Measurements from ENCODE around the gene TMA7.
"Not testable (repeated sequence)": the region's sequence is repeated elsewhere in the genome, so short reads cannot be mapped to it uniquely, and the experiment has no call there.

TMA7 gene

GRCh38 chr3:48468329-48468731, 28.3 kb downstream of the TMA7 start:
- DNase-seq (ENCODE audit: low spot score), result no peak

- no peak for DNase-seq (ENCODE audit: low spot score)
Observed at GRCh38 chr3:48469046-48469915, 29.2 kb downstream of the TMA7 start.

DNA sequence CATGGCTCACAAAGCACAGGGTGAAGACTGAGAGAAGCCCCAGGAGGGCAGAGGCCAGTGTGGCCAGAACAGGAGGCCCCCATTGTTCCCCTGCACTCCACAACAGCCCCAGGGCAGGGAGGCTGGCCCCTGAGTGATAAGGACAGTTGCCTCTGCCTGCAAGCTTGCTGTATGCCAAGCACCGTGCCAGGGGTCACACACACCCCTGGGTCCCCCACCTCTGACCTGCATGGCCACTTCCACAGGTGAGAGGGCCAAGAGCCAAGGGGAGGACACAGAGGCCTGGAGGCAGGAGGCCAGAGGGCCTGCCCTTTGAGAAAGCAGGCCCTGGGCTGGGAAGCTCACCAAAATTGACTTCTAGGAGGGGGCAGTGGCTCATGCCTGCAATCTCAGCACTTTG, 30.2 kb downstream of the TMA7 start:
- DNase-seq (ENCODE audit: low spot score), result no peak

DNA sequence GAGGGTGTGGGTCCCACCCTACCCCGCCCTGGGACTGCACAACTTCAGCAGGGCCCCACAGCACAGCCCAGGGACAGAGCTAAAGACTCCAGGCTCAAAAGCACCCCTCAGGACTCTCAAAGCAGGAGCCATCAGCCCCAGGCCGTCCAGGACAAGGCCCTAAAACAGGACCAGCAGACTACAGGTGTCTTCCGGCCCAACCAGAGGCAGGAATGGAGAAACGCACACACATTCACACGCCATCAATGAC, 32.5 kb downstream of the TMA7 start:
- DNase-seq (ENCODE audit: low spot score), result no peak

GRCh38 chr3:48472923-48473616, 33.0 kb downstream of the TMA7 start:
- DNase-seq (ENCODE audit: low spot score), result peak; percentile 94

DNA sequence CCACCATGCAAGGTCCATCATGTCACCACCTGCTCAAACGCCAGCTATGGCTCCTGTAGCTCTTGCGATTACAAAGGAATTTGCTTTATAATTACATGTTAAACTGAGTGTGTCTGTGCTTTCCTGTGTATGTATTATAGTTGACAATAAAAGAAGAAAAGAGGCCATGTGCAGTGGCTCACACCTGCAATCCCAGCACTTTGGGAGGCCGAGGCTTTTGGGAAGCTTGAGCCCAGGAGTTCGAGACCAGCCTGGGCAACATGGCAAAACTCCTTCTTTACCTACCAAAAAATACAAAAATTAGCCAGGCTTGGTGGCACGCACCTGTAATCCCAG, 33.5 kb downstream of the TMA7 start:
- DNase-seq (ENCODE audit: low spot score), result no peak

GRCh38 chr3:48474031-48474430, 34.0 kb downstream of the TMA7 start:
- DNase-seq (ENCODE audit: low spot score), result not testable (repeated sequence)

GRCh38 chr3:48474619-48475018, 34.6 kb downstream of the TMA7 start:
- no peak for DNase-seq (ENCODE audit: low spot score)

DNA sequence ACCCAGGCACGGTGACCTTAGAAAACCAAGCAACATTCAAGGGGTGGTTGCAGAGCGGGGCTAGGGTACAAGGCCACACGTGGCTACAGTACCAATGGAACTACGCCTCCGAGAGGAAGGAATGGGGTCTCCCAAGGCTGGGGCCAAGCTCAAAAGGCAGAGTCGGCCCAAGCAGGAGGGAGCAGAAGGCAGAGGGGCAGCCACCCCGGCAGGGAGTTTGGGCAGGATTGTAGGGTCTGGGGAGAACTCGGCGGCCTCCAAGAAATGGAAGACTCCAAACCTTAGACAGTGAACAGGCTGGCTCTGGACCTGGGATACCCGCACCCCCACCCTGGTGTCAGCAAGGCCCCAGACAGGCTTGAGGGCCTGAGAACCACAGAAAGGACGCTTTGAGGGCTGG, 35.1 kb downstream of the TMA7 start:
- DNase-seq (ENCODE audit: low spot score), result no peak

GRCh38 chr3:48476426-48477053, 36.5 kb downstream of the TMA7 start:
- no peak for DNase-seq (ENCODE audit: low spot score)

GRCh38 chr3:48477959-48478520, 38.0 kb downstream of the TMA7 start:
- no peak for DNase-seq (ENCODE audit: low spot score)

- no peak for DNase-seq (ENCODE audit: low spot score)
Observed at GRCh38 chr3:48478626-48479555, 38.8 kb downstream of the TMA7 start.

GRCh38 chr3:48480891-48481290, 40.8 kb downstream of the TMA7 start:
- DNase-seq (ENCODE audit: low spot score), result not testable (repeated sequence)

DNA sequence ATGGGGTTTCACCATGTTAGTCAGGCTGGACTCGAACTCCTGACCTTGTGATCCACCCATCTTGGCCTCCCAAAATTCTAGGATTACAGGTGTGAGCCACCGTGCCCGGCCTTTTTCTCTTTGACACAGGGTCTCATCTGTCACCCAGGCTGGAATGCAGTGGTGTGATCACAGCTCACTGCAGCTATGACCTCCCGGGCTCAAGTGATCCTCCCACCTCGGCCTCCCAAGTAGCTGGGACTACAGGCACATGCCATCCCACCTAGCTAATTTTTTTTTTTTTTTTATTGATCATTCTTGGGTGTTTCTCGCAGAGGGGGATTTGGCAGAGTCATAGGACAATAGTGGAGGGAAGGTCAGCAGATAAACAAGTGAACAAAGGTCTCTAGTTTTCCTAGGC, 42.8 kb downstream of the TMA7 start:
- DNase-seq (ENCODE audit: low spot score), result not testable (repeated sequence)

DNA sequence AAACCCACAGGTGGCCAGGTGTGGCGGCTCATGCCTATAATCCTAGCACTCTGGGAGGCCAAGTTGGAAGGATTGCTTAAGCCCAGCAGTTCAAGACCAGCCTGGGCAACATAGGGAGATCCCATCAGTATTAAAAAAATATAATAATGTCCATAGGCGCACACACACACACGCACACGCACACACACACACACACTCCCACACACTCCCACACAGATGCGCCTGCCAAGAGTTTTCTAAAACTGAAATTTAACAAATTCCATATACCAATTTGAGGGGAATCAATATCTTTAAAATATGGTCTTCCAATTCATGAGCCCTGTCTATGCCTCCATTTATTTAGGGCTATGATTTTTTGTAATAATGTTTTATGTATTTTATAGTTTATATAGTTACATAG, 46.9 kb downstream of the TMA7 start:
- no peak for DNase-seq (ENCODE audit: low spot score)

GRCh38 chr3:48492461-48493202, 52.6 kb downstream of the TMA7 start:
- DNase-seq (ENCODE audit: low spot score), result no peak

GRCh38 chr3:48493203-48493501, 53.1 kb downstream of the TMA7 start:
- DNase-seq (ENCODE audit: low spot score), result no peak
